ENCODE results near the gene RIPOR3.

The RIPOR3 gene

GRCh38 chr20:50636601-50637540 is 54.5 kb downstream of the RIPOR3 start:
- Mint-ChIP-seq H3K27me3 (peaks cover 16% of the 10 kb centered on the region), H3K4me3 (no peak overlapping the region), H3K36me3 (ENCODE audit: low read depth) (no peaks in the 10 kb centered on the region), H3K9me3 (no peaks in the 10 kb centered on the region), H3K27ac (no peak overlapping the region), H3K4me1 (ENCODE audit: low read depth) (peaks cover 20% of the 10 kb centered on the region)
- intact Hi-C loops (cut with micrococcal nuclease) = no loop called here

GRCh38 chr20:50635676-50636600 is 55.4 kb downstream of the RIPOR3 start:
- Mint-ChIP-seq H3K27ac (no peak overlapping the region), H3K9me3 (no peaks in the 10 kb centered on the region), H3K36me3 (ENCODE audit: low read depth) (no peaks in the 10 kb centered on the region), H3K4me3 (no peak overlapping the region), H3K27me3 (peaks cover 18% of the 10 kb centered on the region), H3K4me1 (ENCODE audit: low read depth) (peaks cover 10% of the 10 kb centered on the region)
- intact Hi-C loops (cut with micrococcal nuclease) = no loop called here

DNA sequence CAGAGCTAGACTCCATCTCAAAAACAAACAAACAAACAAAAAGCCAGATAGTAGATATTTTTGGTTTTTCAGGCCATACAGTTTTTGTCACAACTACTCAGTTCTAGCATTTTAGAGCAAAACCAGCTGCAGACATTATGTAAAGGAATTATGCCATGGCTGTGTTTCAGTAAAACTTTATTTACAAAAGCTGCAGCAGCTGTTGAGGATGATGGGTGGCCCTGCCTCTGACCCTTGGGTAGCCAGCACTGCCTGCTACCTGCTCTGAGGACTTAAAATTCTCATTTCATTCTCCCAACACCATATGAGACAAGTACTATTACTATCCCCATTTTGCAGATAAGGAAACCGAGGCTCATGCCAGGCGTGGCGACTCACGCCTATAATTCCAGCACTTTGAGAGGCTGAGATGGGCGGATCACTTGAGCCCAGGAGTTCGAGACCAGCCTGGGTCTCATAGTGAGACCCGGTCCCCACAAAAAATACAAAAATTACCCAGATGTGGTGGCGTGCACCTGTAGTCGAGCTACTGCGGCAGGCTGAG is 56.3 kb downstream of the RIPOR3 start:
- Mint-ChIP-seq H3K36me3 (ENCODE audit: low read depth) (no peaks in the 10 kb centered on the region), H3K4me1 (ENCODE audit: low read depth) (peaks cover 5% of the 10 kb centered on the region), H3K4me3 (no peak overlapping the region), H3K27me3 (peaks cover 18% of the 10 kb centered on the region), H3K27ac (no peak overlapping the region), H3K9me3 (no peaks in the 10 kb centered on the region)
- intact Hi-C loops (cut with micrococcal nuclease) = no loop called here

- Mint-ChIP-seq H3K36me3 (ENCODE audit: low read depth) (no peaks in the 10 kb centered on the region), H3K9me3 (no peaks in the 10 kb centered on the region), H3K4me3 (no peak overlapping the region), H3K4me1 (ENCODE audit: low read depth) (peaks cover 5% of the 10 kb centered on the region), H3K27me3 (peaks cover 18% of the 10 kb centered on the region), H3K27ac (no peak overlapping the region)
- intact Hi-C loops (cut with micrococcal nuclease) = no loop called here
These were observed 57.2 kb downstream of the RIPOR3 start for GRCh38 chr20:50634191-50634590.

DNA sequence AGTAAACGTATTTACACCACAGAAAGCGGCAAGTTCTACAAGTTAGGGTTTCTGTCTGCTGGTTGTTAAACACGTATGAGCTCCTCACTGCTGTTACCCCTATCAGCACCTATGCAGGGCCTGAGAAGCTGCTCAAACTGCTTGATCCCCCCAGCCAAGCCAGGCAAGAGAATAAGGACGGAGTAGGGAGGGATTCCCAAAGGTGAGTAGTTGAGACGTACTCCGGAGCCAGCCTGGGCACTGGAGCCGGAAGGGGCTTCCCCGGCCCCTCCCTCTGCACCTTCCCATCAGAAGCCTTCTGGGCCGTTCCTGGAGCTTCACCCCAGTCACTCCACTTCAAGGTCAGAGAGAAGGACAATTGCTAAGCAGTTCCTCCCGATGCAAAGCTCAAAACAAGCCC is 58.0 kb downstream of the RIPOR3 start:
- no peak overlapping the region for H3K4me3 Mint-ChIP-seq
- no peaks in the 10 kb centered on the region for H3K9me3 Mint-ChIP-seq
- intact Hi-C loops (cut with micrococcal nuclease) = no loop called here
- no peaks in the 10 kb centered on the region for H3K36me3 Mint-ChIP-seq (ENCODE audit: low read depth)
- peaks cover 5% of the 10 kb centered on the region for H3K4me1 Mint-ChIP-seq (ENCODE audit: low read depth)
- H3K27me3 Mint-ChIP-seq = peaks cover 18% of the 10 kb centered on the region
- H3K27ac Mint-ChIP-seq = no peak overlapping the region

- no peaks in the 10 kb centered on the region for H3K9me3 Mint-ChIP-seq
- no peaks in the 10 kb centered on the region for H3K36me3 Mint-ChIP-seq (ENCODE audit: low read depth)
- H3K4me3 Mint-ChIP-seq = no peak overlapping the region
- H3K27me3 Mint-ChIP-seq = peaks cover 18% of the 10 kb centered on the region
- intact Hi-C loops (cut with micrococcal nuclease) = no loop called here
- no peak overlapping the region for H3K27ac Mint-ChIP-seq
- H3K4me1 Mint-ChIP-seq (ENCODE audit: low read depth) = peaks cover 5% of the 10 kb centered on the region
These were observed 58.6 kb downstream of the RIPOR3 start for GRCh38 chr20:50632701-50633100.

DNA sequence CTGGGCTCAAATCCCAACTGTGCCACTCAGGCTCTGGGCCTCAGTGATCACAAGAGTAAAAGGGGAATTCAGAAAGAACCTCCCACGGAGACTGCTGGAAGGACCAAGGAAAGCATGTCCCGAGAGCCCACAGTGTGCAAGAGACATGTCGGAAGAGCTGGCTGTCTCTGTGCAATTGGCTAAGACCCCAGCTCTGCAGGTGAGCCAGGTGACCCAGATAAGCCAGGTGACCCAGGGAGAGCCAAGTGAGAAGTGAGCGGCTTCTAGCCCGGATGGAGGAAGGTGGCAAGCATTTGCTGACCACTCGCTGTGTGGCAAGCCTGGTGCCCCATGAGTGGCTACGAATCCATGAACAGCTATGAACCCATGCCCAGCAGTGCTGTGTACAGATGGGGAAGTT is 59.1 kb downstream of the RIPOR3 start:
- Mint-ChIP-seq H3K9me3 (no peaks in the 10 kb centered on the region), H3K4me1 (ENCODE audit: low read depth) (peaks cover 5% of the 10 kb centered on the region), H3K27me3 (peaks cover 18% of the 10 kb centered on the region), H3K36me3 (ENCODE audit: low read depth) (no peaks in the 10 kb centered on the region), H3K4me3 (no peak overlapping the region), H3K27ac (no peak overlapping the region)
- intact Hi-C loops (cut with micrococcal nuclease) = no loop called here

- no peak overlapping the region for H3K27ac Mint-ChIP-seq
- H3K4me3 Mint-ChIP-seq = no peak overlapping the region
- intact Hi-C loops (cut with micrococcal nuclease) = no loop called here
These were observed 60.6 kb downstream of the RIPOR3 start for GRCh38 chr20:50630578-50631263.

GRCh38 chr20:50629670-50630045 is 61.7 kb downstream of the RIPOR3 start:
- Mint-ChIP-seq H3K4me3 (no peak overlapping the region), H3K27ac (no peak overlapping the region), H3K4me1 (ENCODE audit: low read depth) (no peaks in the 10 kb centered on the region), H3K27me3 (peaks cover 12% of the 10 kb centered on the region), H3K9me3 (no peaks in the 10 kb centered on the region), H3K36me3 (ENCODE audit: low read depth) (no peaks in the 10 kb centered on the region)
- intact Hi-C loops (cut with micrococcal nuclease) = no loop called here

More at GRCh38 chr20:50630578-50631263, 60.6 kb downstream of the RIPOR3 start:
- Mint-ChIP-seq H3K27me3 (peaks cover 17% of the 10 kb centered on the region), H3K36me3 (ENCODE audit: low read depth) (no peaks in the 10 kb centered on the region), H3K9me3 (no peaks in the 10 kb centered on the region), H3K4me1 (ENCODE audit: low read depth) (no peaks in the 10 kb centered on the region)

DNA sequence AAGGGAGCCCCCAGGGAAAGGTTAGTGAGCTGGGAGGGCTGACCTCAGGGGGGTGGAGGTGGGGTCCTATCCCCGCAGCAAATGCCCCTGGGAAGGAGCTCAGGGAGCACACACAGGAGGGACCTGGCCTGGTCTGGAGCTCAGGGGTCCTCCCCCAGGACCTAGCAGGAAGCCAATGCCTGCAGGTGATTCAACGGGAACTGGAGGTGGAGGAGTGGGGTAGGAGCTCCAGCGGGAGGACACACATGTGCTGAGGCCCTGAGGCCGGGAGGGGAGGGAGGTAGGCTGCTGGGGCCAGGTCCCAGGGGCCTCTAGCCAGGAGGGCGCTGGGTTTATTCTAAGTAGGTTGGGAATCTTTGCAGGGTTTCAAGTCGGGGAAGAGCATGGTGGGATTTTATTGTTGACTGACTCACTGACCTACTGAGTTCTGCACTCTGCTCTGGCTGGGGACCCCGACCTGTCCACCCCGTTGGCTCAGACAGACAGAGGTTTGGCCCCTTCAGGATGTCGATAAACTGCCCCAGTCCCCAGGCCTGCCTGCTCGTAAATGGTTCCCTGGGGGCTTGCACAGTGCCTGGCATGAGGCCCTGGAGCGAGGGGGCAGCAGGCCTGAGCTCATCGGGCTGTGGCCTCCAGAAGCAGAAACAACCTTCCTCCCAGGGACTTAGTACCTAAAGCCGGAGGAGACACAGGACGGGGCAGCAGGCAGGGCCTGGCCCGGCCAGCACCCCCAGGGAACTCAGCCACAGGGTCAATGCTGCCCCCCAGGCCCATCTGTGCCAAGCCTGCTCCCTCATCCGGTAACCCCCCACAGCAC is 62.3 kb downstream of the RIPOR3 start:
- H3K4me3 Mint-ChIP-seq = no peak overlapping the region
- H3K36me3 Mint-ChIP-seq (ENCODE audit: low read depth) = no peaks in the 10 kb centered on the region
- H3K27me3 Mint-ChIP-seq = peaks cover 10% of the 10 kb centered on the region
- no peaks in the 10 kb centered on the region for H3K4me1 Mint-ChIP-seq (ENCODE audit: low read depth)
- H3K27ac Mint-ChIP-seq = no peak overlapping the region
- intact Hi-C loops (cut with micrococcal nuclease) = no loop called here
- no peaks in the 10 kb centered on the region for H3K9me3 Mint-ChIP-seq

DNA sequence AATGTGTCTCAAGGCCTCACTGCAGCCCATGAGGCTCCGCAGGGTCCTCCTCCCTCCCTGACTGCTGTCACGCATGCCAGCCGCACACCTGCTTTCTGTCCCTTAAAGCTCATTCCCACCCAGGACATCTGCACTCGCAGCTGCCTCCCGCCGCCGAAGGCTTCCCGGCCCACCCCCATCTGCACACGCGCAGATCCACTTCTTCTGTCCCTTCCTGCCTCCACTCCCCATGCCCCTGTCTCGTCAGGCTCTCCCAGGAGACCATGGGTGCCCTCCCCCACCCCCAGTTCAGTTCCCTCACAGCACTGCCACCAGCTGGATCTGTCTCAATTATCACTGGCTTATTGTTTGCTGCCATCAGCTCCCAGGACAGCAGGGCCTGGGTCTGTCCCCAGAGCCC is 63.0 kb downstream of the RIPOR3 start:
- Mint-ChIP-seq H3K4me1 (ENCODE audit: low read depth) (no peaks in the 10 kb centered on the region), H3K4me3 (no peak overlapping the region), H3K9me3 (no peaks in the 10 kb centered on the region), H3K36me3 (ENCODE audit: low read depth) (no peaks in the 10 kb centered on the region), H3K27ac (no peak overlapping the region), H3K27me3 (peaks cover 5% of the 10 kb centered on the region)
- intact Hi-C loops (cut with micrococcal nuclease) = no loop called here

GRCh38 chr20:50627747-50628146 is 63.6 kb downstream of the RIPOR3 start:
- Mint-ChIP-seq H3K9me3 (no peaks in the 10 kb centered on the region), H3K27ac (no peak overlapping the region), H3K36me3 (ENCODE audit: low read depth) (no peaks in the 10 kb centered on the region), H3K27me3 (peaks cover 4% of the 10 kb centered on the region), H3K4me1 (ENCODE audit: low read depth) (no peaks in the 10 kb centered on the region), H3K4me3 (no peak overlapping the region)
- intact Hi-C loops (cut with micrococcal nuclease) = loop anchor here (2.0 kb wide), 1 partner anchor 121 kb away; no protein-coding TSS in a partner anchor
